ENCODE results near the gene TMEM163. TPM values are rescaled to one million over a fixed set of nuclear protein-coding genes. Genes with fewer than 3 reads are reported as not detected.

The TMEM163 gene
- total and polyA plus RNA-seq, 2 of the 13 experiments (the other 11 are each of a cell fraction or from before 2014, with no cell fraction given), result 0.05 TPM; not detected in 1

DNA sequence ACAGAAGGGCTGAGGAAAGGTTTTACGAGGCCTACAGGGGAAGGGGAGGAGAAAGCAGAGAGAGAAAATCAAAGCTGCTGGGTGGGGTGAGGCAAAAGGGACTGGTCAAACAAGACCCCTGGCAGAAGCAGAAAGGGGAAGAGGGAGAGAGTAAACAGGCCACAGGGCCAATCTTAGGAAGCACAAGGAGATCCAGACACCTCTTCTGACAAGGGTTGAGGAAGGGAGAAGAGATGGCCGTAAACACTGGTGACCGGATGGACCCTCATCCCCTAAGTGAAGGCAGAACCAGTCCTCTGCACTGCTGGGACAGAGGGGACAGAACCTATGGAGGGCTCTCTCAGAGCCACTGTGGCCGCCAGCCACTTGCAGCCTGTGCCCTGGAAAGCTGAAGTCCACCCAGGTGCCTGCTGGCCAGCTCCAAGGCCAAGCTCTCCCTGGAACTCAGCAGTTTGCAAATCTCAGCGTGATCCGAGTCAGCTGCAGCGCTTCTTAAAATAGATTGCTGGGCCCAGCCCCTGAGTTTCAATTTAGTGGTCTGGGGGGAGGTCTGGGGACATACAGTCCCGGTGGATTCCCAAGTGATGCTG is 108.8 kb downstream of the TMEM163 start:
- Histone ChIP-seq H3K4me3 (replicated peaks in 1 of 3; ENCODE audit: insufficient read depth in 1 of 3, low read depth in 2 of 3, low read length in 3 of 3) (no peak overlapping the region), H4K20me1 (ENCODE audit: insufficient read depth, low read length) (no peaks in the 10 kb centered on the region), H3K4me1 (ENCODE audit: insufficient read depth, low read length) (no peaks in the 10 kb centered on the region), H3K9me3 (ENCODE audit: low read length) (no peaks in the 10 kb centered on the region), H3K36me3 (replicated peaks in 1 of 2; ENCODE audit: control insufficient read depth in 1 of 2, insufficient read depth in 2 of 2, low read length in 2 of 2) (no peaks in the 10 kb centered on the region), H2AFZ (ENCODE audit: low read length) (no peak overlapping the region), H3K9ac (ENCODE audit: insufficient read depth, low read depth, low read length) (no peak overlapping the region), H3K79me2 (ENCODE audit: insufficient read depth, low read length) (no peaks in the 10 kb centered on the region), H3K4me2 (ENCODE audit: low read depth, low read length) (no peak overlapping the region), H3K27me3 (ENCODE audit: control insufficient read depth in 1 of 2, insufficient read depth in 2 of 2, low read length in 2 of 2) (peaks cover 0 to 26% of the 10 kb centered on the region in 2 experiments; a peak in 4 of 5 replicates), H3K27ac (ENCODE audit: extremely low read length, insufficient read depth, low read length) (no peak overlapping the region)
- ATAC-seq, result peak; percentile 81
- no peak for DNase-seq (ENCODE audit: low spot score)
- TF ChIP-seq CBX2 (IDR thresholded peaks at IDR 0.05; ENCODE audit: low read depth, low read length), result no peak
- no peak for TF ChIP-seq CBX2 (CRISPR knock-in tag; IDR thresholded peaks at IDR 0.05; ENCODE audit: low read depth)
- TF ChIP-seq STAG1 (CRISPR knock-in tag; IDR thresholded peaks at IDR 0.05), result no peak
- TF ChIP-seq PPARG (CRISPR knock-in tag; conservative IDR thresholded peaks at IDR 0.05), result no peak
- TF ChIP-seq ZNF335 (CRISPR knock-in tag; IDR thresholded peaks at IDR 0.05), result no peak
- TF ChIP-seq NKX3-1 (CRISPR knock-in tag; IDR thresholded peaks at IDR 0.05), result no peak
- no peak for TF ChIP-seq SETDB1 (CRISPR knock-in tag; IDR thresholded peaks at IDR 0.05; ENCODE audit: borderline replicate concordance)
- CTCF ChIA-PET (ENCODE audit: low intra/inter-chr PET ratio, low total read pairs), result no interaction called here
- intact Hi-C loops (cut with micrococcal nuclease; ENCODE audit: unreplicated experiment), result no loop called here
- in situ Hi-C loops (cut with HindIII; ENCODE audit: extremely low pct_ligation_motif_present, low pct_unique_long_range_greater_than_20kb), result no loop called here
- BruUV-seq (replicated peaks), result no TSS peak
- 52% methylated on average over 5 of the region's 8 CpGs for WGBS (ENCODE audit: low lambda C conversion rate)
- no peak for FAIRE-seq
- POLR2A ChIA-PET, result no interaction called here

DNA sequence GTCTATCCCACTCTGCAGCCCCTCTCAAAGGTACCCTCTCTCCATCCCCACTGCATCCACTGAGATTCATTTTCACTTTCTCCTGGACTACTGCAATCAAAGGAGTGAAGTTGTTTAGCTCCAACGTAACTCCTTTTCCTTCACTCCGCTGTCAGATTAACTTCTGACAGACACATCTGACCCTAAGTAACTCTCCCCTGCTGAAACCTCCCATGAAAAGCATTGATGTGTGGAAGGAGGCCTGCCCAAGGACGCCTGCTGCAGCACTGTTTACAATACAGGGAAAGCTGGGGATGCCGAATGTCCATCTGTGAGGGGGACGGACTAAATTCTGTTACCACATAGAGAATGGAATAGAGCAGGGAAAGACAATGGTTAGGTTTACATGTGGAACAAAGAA is 114.8 kb downstream of the TMEM163 start:
- no TSS peak for BruUV-seq (replicated peaks)
- Histone ChIP-seq H3K79me2 (ENCODE audit: insufficient read depth, low read length) (no peaks in the 10 kb centered on the region), H3K27ac (ENCODE audit: extremely low read length, insufficient read depth, low read length) (no peak overlapping the region), H3K4me2 (ENCODE audit: low read depth, low read length) (no peak overlapping the region), H2AFZ (ENCODE audit: low read length) (no peak overlapping the region), H3K4me3 (replicated peaks in 1 of 3; ENCODE audit: insufficient read depth in 1 of 3, low read depth in 2 of 3, low read length in 3 of 3) (no peak overlapping the region), H3K27me3 (ENCODE audit: control insufficient read depth in 1 of 2, insufficient read depth in 2 of 2, low read length in 2 of 2) (peaks cover 4 to 26% of the 10 kb centered on the region in 2 experiments; a peak in 3 of 5 replicates), H3K9me3 (ENCODE audit: low read length) (0 out of 2 replicates have a peak, but pooled peaks cover 4% of the 10 kb centered on the region), H3K9ac (ENCODE audit: insufficient read depth, low read depth, low read length) (no peak overlapping the region), H4K20me1 (ENCODE audit: insufficient read depth, low read length) (no peaks in the 10 kb centered on the region), H3K4me1 (ENCODE audit: insufficient read depth, low read length) (no peaks in the 10 kb centered on the region), H3K36me3 (replicated peaks in 1 of 2; ENCODE audit: control insufficient read depth in 1 of 2, insufficient read depth in 2 of 2, low read length in 2 of 2) (no peaks in the 10 kb centered on the region)
- ChIA-PET CTCF (ENCODE audit: low intra/inter-chr PET ratio, low total read pairs) (no interaction called here), POLR2A (no interaction called here)
- intact Hi-C loops (cut with micrococcal nuclease; ENCODE audit: unreplicated experiment), result no loop called here
- no peak for ATAC-seq
- in situ Hi-C loops (cut with HindIII; ENCODE audit: extremely low pct_ligation_motif_present, low pct_unique_long_range_greater_than_20kb), result no loop called here
- DNase-seq (ENCODE audit: low spot score), result no peak
- TF ChIP-seq, protein P1, sequence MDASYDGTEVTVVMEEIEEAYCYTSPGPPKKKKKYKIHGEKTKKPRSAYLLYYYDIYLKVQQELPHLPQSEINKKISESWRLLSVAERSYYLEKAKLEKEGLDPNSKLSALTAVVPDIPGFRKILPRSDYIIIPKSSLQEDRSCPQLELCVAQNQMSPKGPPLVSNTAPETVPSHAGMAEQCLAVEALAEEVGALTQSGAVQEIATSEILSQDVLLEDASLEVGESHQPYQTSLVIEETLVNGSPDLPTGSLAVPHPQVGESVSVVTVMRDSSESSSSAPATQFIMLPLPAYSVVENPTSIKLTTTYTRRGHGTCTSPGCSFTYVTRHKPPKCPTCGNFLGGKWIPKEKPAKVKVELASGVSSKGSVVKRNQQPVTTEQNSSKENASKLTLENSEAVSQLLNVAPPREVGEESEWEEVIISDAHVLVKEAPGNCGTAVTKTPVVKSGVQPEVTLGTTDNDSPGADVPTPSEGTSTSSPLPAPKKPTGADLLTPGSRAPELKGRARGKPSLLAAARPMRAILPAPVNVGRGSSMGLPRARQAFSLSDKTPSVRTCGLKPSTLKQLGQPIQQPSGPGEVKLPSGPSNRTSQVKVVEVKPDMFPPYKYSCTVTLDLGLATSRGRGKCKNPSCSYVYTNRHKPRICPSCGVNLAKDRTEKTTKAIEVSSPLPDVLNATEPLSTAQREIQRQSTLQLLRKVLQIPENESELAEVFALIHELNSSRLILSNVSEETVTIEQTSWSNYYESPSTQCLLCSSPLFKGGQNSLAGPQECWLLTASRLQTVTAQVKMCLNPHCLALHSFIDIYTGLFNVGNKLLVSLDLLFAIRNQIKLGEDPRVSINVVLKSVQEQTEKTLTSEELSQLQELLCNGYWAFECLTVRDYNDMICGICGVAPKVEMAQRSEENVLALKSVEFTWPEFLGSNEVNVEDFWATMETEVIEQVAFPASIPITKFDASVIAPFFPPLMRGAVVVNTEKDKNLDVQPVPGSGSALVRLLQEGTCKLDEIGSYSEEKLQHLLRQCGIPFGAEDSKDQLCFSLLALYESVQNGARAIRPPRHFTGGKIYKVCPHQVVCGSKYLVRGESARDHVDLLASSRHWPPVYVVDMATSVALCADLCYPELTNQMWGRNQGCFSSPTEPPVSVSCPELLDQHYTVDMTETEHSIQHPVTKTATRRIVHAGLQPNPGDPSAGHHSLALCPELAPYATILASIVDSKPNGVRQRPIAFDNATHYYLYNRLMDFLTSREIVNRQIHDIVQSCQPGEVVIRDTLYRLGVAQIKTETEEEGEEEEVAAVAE (CRISPR knock-in tag; IDR thresholded peaks at IDR 0.05; ENCODE audit: borderline replicate concordance), result no peak
- TF ChIP-seq PLRG1 (conservative IDR thresholded peaks at IDR 0.05) (no peak), NFIB (CRISPR knock-in tag; IDR thresholded peaks at IDR 0.05; ENCODE audit: borderline replicate concordance) (no peak), TCF12 (IDR thresholded peaks at IDR 0.05) (no peak), TCF12 (CRISPR knock-in tag; IDR thresholded peaks at IDR 0.05) (no peak), FOXO1 (CRISPR knock-in tag; IDR thresholded peaks at IDR 0.05) (no peak), ZBTB42 (CRISPR knock-in tag; IDR thresholded peaks at IDR 0.05) (no peak), CENPT (CRISPR knock-in tag; IDR thresholded peaks at IDR 0.05; ENCODE audit: low read depth) (no peak)
- no peak for FAIRE-seq
- 4% methylated on average over 5 of the region's 5 CpGs for WGBS (ENCODE audit: low lambda C conversion rate)

Data from HepG2 (cell line).